Stimulated activated CD4-positive, alpha-beta T cell treated with anti-CD3 and anti-CD28 coated beads, TNF-alpha, amount 100 ng/mL, for 1 hour (primary cell): ENCODE measurements around the gene TOR1AIP2.
"Not testable (repeated sequence)": the region's sequence is repeated elsewhere in the genome, so short reads cannot be mapped to it uniquely, and the experiment has no call there.

Experiments
- DNase-seq, 3 donors: peaks; one replicate each; pipeline ENCODE4 v3.0.0-alpha.2; 2020; ENCODE audit warnings: low read depth in 3 of 3, low spot score in 1 of 3

Gene TOR1AIP2

DNA sequence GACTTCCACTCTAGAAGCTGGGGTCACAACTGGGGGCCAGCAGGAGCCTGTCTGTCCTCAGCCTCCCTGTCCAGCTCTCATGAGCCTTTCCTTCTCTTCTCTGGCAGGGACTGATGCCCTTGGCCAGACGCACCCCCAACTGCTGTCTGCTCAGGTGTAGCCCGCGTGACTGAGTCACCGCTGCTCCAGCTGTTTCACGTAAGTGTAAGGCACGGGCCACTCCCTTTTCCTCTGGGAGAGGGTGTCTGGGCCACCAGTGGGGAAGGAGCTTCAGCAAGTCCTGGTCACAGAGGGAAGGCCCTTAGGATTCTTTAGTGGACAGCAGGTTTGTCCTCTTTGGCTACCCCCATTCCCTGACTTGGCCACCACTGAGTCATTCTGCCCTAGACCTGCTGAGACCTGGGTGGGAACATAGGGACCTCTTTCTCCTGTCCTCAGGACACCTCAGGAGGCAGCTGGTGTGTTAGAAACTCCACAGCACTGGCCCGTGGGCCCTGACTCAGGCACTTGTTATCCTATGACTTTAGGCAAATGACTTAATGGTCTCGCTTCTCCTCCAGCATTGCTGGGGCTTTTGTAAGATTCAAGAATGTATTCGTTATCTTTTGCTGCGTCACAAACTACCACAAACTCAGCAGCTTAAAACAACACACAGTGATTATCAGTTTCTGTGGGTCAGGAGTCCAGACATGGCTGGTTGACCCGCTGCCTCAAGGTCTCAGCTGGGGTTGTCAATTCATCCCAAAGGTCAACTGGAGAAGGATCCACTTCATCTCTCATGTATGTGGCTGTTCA, 69.7 kb downstream of the TOR1AIP2 start:
- DNase-seq = no peak

DNA sequence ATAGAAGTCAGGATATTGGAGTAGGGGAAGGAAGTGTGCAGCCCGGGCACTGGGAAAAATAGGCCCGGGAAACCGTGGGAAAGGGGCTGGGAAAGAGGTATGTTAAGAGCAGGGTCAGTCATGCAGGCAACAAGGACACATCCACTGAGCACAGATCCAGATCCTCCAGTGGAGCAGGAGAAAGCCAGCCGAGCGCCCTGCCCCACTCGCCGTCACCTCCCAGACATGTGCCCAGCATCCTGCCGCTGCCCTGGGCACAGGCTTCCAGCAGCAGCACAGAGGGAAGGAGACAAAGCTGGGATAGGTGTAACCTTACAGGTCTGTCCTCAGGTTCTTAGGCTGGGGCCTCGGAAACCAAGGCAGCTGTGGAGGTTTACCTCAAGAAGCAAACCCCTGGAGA, 70.3 kb downstream of the TOR1AIP2 start:
- DNase-seq = no peak

DNA sequence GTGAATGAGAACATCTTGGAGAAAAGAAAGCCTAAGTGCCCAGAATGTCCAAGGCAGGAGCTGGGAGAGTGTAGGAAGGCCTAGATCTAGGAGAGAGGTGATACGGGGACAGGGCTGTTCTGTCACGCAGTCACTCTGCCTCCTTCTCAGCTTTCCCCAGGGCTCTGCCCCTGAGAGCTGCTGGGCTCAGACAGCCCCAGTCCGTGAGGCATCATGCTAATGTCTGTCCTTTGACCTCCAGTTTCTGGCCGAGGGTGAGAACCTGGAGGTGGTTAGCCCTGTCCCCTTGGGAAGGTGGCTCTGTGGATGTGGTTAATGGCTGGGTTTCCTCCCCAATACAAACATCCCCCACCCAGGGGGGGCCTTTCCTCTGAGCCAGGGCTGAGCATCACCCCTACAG, 71.3 kb downstream of the TOR1AIP2 start:
- DNase-seq = no peak

DNA sequence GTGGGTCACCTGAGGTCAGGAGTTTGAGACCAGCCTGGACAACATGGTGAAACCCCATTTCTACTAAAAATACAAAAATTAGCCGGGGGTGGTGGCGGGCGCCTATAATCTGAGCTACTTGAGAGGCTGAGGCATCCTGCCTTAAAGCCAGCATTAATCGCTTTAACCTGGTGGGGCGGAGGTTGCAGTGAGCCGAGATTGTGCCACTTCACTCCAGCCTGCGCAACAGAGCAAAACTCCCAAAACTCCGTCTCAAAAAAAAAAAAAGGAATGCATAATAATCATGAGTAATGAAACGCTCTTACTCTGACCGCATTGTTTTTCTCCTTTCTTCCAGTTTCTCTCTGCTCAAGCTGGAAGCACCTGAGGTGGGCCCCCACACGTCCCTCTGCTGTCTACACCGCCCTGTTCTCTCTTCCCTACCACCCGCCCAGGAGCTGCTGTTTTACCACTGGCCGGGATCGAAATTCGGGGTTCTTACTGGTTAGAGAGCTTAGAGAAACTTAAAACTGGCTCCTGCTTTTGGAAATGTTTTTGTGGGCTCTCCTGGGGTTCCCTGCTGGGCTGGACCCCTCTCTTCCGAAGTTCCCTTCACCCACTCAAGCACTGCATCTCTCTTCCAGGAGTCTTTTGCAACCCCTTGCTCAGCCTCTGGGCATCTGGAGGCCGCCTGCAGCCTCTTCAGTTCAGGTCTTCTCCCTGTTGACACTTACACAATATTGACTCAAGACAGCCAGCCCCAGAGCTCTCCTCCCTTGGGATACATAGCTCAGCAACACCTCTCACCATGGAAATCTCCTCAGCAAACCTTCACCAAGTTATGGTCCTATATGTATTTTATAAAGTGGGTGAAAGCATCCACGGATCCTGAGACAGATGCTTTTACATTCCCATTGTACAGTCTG, 72.1 kb downstream of the TOR1AIP2 start:
- DNase-seq = no peak

DNA sequence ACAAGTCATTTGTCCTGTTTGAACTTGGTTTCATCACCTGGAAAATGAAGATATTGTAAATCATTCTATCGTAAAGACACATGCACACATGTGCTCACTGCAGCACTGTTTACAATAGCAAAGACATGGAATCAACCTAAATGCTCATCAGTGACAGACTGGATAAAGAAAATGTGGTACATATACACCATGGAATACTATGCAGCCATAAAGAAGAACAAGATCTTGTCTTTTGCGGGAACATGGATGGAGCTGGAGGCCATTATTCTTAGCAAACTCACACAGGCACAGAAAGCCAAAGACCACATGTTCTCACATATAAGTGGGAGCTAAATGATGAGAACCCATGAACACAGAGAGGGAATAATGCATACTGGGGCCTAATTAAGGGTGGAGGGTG, 73.2 kb downstream of the TOR1AIP2 start:
- DNase-seq = not testable (repeated sequence)

DNA sequence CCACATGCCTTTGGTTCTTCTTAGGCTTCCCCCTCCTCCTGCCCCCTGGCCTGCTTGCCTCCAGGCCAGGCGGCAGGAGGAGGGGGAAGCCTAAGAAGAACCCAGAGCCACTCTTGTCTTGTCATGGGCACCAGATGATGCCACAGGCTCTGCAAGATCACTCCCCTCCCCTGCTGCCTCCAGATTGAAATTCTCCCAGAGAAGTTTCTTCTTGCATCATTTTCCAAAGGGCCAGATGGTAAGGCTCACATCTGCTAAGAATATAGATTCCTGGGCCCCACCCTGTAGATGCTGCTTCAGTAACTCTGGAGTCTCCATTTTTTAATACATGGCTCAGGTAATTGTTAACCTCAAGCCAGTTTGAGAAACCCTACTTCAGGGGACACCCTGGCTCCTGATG, 73.7 kb downstream of the TOR1AIP2 start:
- DNase-seq = no peak

DNA sequence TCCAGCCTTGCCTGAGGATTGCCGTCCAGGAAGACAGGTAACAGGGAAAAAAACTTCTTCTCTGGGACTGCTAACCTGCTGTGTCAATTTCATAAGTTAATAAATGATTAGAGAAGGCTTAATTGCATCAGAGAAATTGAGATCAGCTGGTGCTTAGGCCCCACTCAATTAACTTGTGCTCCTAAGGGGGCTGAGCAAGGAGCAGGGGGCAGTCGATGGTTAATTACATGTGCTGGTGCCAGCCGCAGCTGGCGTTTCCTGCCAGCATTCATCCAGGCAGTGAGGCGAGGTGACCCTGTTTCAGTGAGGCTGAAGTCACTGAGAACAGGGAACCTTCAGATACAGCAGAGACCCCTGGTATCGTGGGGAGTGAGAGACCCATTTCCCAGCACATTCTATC, 74.5 kb downstream of the TOR1AIP2 start:
- no peak for DNase-seq

DNA sequence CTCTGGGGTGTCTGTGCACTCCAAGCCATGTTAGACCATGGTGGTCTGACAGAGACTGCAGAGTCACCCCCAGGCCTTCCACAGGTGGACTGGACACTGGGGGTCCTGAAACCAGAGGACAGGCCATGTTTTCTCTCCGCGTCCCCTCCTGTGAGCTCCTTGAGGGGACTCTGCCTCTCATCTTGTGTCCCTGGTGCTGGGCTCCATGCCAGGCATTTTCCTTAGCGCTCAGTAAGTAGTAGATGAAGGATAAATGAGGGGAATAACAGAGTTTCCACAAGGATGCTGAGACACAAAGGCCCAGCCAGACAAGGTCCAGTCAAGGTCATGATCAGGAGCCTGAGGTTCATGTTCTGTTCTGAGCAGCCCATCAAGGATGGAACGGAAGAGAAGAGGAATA, 77.1 kb downstream of the TOR1AIP2 start:
- DNase-seq = no peak

DNA sequence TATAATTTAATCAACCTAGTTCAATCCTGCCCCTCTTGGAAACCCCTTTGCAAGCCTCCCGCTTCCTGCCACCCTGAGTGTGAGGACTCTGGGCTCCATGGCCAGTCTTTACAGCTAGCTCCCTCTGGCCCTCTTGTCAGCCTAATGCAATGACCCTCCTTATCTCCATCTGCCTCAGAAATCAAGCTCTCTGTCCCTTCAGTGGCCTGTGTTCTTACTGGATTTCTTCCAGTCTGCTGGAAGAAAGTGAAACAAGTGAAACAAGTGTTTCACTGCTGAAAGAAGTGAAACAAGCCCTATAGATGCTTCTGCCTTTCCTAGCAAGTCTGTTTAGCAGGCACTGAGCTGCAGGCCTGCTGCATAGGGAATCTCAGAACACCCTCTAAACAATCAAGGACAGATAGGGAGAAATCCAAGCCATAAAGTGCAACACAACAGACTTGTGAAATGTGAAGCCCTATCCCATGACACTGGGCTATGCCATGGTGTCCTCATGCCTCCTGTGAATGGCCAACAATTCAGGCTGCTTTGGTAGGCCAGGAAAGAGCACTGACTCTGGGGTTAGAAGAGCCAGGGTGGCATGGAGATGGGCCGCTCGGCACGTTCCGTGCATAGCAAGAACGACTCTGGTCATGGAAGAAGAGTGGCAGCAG, 78.6 kb downstream of the TOR1AIP2 start:
- no peak for DNase-seq

DNA sequence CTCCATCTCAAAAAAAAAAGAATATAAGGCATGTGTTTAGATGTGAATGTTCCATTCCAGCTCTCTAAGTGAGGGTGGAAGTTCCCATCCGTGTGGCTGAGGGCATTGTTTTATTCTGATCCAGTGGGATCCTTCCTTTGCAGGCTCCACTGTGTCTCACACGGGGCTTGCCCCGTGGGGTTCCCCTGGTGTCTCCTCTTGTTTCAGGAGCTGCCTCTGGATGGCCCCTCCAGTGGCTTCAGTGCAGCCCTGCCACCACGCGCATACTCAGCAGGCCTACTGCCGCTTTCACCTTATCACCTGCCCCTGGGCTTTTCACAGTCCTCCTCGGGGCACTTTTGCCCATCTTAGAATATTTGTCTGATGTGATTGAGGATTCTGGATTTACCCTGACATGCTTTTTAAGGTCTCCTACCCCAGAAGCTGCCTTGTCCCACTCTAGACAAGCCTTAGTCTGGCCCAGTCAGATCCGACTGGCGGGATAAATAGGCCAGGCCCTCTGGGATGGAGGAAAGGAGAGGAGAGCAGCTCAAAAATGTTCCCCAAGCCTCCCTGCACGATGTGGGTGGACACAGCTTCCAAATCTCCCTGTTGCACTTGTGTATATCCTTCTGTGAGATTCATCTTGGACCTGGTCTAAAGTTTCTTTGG, 79.3 kb downstream of the TOR1AIP2 start:
- no peak for DNase-seq

DNA sequence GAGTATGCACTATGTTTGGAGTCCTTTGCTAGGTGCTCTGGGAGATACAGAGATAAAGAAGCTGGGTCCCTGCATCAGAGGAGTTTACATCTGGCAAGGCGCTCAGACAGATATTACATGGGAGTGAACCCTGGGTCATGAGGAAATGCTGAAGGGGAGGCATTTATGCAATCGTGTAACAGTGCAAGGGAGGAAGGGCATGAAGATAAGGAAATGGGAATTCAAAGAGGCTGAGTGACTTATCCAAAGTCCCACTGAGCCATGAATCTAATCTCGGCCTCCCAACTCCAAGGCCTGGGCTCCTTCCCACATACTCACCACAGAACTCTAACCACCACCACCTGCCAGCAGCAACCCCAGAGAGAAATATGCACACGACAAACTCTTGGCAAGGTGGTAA, 82.9 kb downstream of the TOR1AIP2 start:
- no peak for DNase-seq

DNA sequence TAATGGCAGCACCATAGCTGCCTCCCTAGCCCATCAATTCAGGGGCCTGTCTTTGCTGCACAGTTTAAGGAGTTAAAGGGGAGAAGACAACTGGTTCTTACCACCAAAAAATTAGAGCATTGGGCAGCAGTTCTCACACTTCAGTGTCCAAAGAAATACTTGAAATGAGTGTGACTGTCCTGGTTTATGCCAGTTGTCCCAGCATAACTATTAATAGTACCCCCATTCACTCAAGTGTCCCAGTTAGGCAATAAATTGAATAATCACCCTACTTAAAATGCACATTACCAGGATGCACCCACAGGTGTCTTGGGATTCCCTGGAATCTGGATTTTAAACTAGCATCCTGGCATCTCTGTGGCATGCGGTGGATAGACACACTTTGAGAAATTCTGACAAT, 83.5 kb downstream of the TOR1AIP2 start:
- DNase-seq = no peak

DNA sequence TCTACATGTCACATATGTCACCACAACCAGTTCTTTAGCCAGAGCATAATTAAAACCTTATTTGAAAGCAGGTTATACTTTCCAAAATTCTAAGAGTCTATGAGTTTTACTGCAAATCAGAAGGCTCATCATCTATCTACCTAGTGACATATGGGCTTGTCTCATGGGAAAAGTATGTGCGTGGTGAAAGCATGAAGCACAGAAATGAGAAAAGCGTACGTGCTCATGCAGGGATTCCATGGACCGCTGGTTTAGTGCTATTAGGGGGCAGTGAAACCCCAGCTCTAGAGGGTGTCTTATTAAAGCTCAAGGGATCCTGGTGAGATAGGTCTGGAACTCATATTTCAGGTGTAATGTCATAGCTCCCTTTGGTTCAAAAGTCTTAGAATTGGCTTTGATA, 84.3 kb downstream of the TOR1AIP2 start:
- no peak for DNase-seq
